ENCODE results near the gene MMP14. TPM values are rescaled to one million over a fixed set of nuclear protein-coding genes. Genes with fewer than 3 reads are reported as not detected.
A peak's percentile ranks its signal among the peaks of the same experiment; 100 is the strongest.

The MMP14 gene
- total and polyA plus RNA-seq, 9 of the 15 experiments (the other 6 are each of a cell fraction or from before 2014, with no cell fraction given), result 0.36 to 5.8 (median 1.3) TPM; not detected in 2

DNA sequence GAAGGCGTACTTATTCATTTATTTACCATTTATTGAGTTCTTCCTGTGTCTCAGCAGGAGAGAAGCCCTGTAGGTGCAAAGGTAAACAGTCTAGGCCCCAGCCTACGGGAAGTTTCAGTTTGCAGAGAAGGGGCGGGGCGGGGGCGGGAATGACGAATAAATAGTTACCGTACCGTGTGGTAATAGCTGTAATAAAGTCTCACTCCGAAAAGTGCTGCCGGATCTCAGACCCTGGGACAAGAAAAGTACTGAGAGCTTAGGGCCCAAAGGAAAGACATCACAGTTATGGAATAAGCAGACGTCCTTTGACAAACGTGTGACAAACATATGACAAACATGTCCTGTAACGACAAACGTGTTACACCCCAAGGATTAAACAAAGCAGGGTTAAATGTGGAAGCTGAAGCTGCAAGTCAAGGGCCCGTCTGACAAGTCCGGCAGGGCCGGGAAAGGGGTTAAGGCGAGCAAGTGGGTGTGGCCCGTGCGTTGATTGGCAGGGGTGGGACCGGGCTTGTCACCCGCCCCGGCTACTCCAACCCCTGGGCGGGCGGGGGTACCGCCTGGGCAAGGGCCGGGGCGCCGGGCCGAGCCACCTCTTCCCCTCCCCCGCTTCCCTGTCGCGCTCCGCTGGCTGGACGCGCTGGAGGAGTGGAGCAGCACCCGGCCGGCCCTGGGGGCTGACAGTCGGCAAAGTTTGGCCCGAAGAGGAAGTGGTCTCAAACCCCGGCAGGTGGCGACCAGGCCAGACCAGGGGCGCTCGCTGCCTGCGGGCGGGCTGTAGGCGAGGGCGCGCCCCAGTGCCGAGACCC, 35.0 kb downstream of the MMP14 start, which contains the start of gene LRP10 (continued):
- TF ChIP-seq NFYB (IDR thresholded peaks at IDR 0.05; ENCODE audit: extremely low read depth, insufficient read length), result peak; percentile 18
- TF ChIP-seq TAF7 (tag; IDR thresholded peaks at IDR 0.05), result 0 out of 2 replicates have a peak, but pooled peaks have one; percentile 18
- no peak for TF ChIP-seq JUND (IDR thresholded peaks at IDR 0.05; ENCODE audit: borderline replicate concordance, low read depth, low read length)
- no peak; the same call in 2 of the 3 replicates for TF ChIP-seq JUND (tag; IDR thresholded peaks at IDR 0.05; ENCODE audit: borderline replicate concordance, low read depth, low read length)
- no peak for TF ChIP-seq POU5F1 (IDR thresholded peaks at IDR 0.05; ENCODE audit: borderline replicate concordance, low read depth, low read length, partially characterized antibody)
- TF ChIP-seq, protein P1, sequence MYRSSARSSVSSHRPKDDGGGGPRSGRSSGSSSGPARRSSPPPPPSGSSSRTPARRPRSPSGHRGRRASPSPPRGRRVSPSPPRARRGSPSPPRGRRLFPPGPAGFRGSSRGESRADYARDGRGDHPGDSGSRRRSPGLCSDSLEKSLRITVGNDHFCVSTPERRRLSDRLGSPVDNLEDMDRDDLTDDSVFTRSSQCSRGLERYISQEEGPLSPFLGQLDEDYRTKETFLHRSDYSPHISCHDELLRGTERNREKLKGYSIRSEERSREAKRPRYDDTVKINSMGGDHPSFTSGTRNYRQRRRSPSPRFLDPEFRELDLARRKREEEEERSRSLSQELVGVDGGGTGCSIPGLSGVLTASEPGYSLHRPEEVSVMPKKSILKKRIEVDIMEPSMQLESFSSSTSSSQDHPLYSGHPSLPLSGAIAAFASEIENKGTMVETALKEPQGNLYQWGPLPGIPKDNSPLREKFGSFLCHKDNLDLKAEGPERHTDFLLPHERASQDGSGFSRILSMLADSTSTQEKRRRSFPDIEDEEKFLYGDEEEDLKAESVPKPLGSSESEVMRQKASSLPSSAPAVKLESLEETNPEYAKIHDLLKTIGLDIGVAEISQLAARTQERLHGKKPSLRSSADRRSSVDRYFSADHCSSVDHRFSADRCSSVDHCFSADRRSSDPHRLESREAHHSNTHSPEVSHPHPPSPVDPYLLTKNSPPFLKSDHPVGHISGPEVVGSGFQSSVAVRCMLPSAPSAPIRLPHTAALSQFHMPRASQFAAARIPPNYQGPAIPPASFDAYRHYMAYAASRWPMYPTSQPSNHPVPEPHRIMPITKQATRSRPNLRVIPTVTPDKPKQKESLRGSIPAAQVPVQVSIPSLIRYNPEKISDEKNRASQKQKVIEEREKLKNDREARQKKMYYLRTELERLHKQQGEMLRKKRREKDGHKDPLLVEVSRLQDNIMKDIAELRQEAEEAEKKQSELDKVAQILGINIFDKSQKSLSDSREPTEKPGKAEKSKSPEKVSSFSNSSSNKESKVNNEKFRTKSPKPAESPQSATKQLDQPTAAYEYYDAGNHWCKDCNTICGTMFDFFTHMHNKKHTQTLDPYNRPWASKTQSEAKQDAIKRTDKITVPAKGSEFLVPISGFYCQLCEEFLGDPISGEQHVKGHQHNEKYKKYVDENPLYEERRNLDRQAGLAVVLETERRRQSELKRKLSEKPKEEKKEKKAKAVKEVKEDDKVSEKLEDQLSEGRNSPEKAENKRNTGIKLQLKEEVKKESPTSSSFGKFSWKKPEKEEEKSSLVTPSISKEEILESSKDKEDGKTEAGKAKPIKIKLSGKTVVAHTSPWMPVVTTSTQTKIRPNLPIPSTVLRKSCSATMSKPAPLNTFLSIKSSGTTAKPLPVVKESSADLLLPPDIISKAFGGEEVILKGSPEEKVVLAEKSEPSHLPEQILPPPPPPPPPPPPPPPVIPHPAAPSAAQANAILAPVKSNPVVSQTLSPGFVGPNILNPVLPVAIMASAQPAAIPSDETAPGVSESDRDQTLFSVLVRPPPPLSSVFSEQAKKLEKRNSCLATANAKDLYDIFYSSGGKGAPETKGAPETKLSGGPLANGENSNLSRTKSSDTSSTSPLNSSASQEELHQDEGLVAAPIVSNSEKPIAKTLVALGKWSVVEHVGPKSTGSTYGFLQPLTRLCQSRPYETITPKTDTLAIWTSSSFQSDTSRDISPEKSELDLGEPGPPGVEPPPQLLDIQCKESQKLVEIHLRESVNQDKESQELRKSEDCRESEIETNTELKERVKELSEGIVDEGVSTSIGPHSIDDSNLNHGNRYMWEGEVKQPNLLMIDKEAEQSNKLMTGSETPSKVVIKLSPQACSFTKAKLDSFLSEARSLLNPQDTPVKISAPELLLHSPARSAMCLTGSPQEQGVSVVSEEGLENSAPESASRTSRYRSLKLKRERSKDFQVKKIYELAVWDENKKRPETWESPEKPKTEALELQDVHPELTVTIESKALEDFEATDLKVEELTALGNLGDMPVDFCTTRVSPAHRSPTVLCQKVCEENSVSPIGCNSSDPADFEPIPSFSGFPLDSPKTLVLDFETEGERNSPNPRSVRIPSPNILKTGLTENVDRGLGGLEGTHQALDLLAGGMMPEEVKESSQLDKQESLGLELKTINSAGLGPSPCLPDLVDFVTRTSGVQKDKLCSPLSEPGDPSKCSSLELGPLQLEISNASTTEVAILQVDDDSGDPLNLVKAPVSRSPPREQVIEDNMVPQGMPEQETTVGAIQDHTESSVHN (IDR thresholded peaks at IDR 0.05; ENCODE audit: borderline replicate concordance in 1 of 2, low read depth in 1 of 2), result no peak
- TF ChIP-seq, protein P2, sequence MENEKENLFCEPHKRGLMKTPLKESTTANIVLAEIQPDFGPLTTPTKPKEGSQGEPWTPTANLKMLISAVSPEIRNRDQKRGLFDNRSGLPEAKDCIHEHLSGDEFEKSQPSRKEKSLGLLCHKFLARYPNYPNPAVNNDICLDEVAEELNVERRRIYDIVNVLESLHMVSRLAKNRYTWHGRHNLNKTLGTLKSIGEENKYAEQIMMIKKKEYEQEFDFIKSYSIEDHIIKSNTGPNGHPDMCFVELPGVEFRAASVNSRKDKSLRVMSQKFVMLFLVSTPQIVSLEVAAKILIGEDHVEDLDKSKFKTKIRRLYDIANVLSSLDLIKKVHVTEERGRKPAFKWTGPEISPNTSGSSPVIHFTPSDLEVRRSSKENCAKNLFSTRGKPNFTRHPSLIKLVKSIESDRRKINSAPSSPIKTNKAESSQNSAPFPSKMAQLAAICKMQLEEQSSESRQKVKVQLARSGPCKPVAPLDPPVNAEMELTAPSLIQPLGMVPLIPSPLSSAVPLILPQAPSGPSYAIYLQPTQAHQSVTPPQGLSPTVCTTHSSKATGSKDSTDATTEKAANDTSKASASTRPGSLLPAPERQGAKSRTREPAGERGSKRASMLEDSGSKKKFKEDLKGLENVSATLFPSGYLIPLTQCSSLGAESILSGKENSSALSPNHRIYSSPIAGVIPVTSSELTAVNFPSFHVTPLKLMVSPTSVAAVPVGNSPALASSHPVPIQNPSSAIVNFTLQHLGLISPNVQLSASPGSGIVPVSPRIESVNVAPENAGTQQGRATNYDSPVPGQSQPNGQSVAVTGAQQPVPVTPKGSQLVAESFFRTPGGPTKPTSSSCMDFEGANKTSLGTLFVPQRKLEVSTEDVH (IDR thresholded peaks at IDR 0.05; ENCODE audit: low read depth, partially characterized antibody), result no peak
- TF ChIP-seq, protein P3, sequence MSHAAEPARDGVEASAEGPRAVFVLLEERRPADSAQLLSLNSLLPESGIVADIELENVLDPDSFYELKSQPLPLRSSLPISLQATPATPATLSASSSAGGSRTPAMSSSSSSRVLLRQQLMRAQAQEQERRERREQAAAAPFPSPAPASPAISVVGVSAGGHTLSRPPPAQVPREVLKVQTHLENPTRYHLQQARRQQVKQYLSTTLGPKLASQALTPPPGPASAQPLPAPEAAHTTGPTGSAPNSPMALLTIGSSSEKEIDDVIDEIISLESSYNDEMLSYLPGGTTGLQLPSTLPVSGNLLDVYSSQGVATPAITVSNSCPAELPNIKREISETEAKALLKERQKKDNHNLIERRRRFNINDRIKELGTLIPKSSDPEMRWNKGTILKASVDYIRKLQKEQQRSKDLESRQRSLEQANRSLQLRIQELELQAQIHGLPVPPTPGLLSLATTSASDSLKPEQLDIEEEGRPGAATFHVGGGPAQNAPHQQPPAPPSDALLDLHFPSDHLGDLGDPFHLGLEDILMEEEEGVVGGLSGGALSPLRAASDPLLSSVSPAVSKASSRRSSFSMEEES (CRISPR knock-in tag; IDR thresholded peaks at IDR 0.05), result no peak
- TF ChIP-seq BDP1 (IDR thresholded peaks at IDR 0.05; ENCODE audit: insufficient read depth, insufficient read length), result no peak
- TF ChIP-seq FIP1L1 (IDR thresholded peaks at IDR 0.05; ENCODE audit: low read depth, low read length, poor library complexity, severe bottlenecking), result peak; percentile 76
- no peak; the same call in none of the 2 replicates for TF ChIP-seq ZNF12 (CRISPR knock-in tag; IDR thresholded peaks at IDR 0.05)
- TF ChIP-seq HEY1 (CRISPR knock-in tag; IDR thresholded peaks at IDR 0.05; ENCODE audit: borderline replicate concordance), result no peak
- no peak; the same call in 1 of the 2 replicates for TF ChIP-seq GABPB1 (CRISPR knock-in tag; IDR thresholded peaks at IDR 0.05)

All from K562 (cell line).